HepG2 (cell line): ENCODE measurements around the gene CHST6. TPM values are rescaled to one million over a fixed set of nuclear protein-coding genes. Genes with fewer than 3 reads are reported as not detected.

Experiments used
- ARID3A ChIP-seq: IDR thresholded peaks from 2 replicates; pipeline ENCODE4 v1.6.1; 2012; ENCODE audit warnings: low read depth, low read length, improper control_type of control experiment
- ARNTL ChIP-seq: sonication (generic); formaldehyde crosslinking; IDR thresholded peaks from 2 replicates; pipeline ENCODE4 v1.4.0; 2020; ENCODE audit warnings: mild to moderate bottlenecking, missing genetic modification reagents
- ASH2L ChIP-seq: fragments of 300-600, 200-600 bp; sonication (generic); IDR thresholded peaks from 2 replicates; pipeline ENCODE4 v1.7.0; 2017; ENCODE audit warnings: low read depth, mild to moderate bottlenecking, moderate library complexity, mixed read lengths, low read length; ENCODE audit not compliant: insufficient read length
- CEBPB ChIP-seq: IDR thresholded peaks from 2 replicates; pipeline ENCODE4 v1.6.1; 2011; ENCODE audit warnings: low read depth, low read length, improper control_type of control experiment, borderline replicate concordance
- FLYWCH1 ChIP-seq: sonication (generic); formaldehyde crosslinking; IDR thresholded peaks from 2 replicates; pipeline ENCODE4 v1.8.1; 2023; ENCODE audit warnings: mild to moderate bottlenecking, missing genetic modification reagents
- FOSL1 ChIP-seq: sonication (generic); formaldehyde crosslinking; IDR thresholded peaks from 2 replicates; pipeline ENCODE4 v1.9.0; 2021; ENCODE audit warnings: missing genetic modification reagents, borderline replicate concordance
- GFI1 ChIP-seq: sonication (generic); formaldehyde crosslinking; IDR thresholded peaks from 2 replicates; pipeline ENCODE4 v1.5.0; 2020; ENCODE audit warnings: missing genetic modification reagents, mild to moderate bottlenecking, borderline replicate concordance
- GPBP1L1 ChIP-seq: sonication (generic); formaldehyde crosslinking; IDR thresholded peaks from 2 replicates; pipeline ENCODE4 v1.5.0; 2020; ENCODE audit warnings: mild to moderate bottlenecking, missing genetic modification reagents
- GTF3A ChIP-seq: sonication (generic); formaldehyde crosslinking; conservative IDR thresholded peaks from 2 replicates; pipeline ENCODE4 v1.4.0; 2020; ENCODE audit warnings: mild to moderate bottlenecking, missing genetic modification reagents
- HMG20A ChIP-seq: IDR thresholded peaks from 2 replicates; pipeline ENCODE4 v1.6.1; 2016; ENCODE audit warnings: borderline replicate concordance
- KAT7 ChIP-seq: IDR thresholded peaks from 2 replicates; pipeline ENCODE4 v1.6.1; 2018; ENCODE audit warnings: borderline replicate concordance, missing compliant biosample characterization
- NONO ChIP-seq, 2 experiments: fragments of 450-650 bp in 1 of 2; sonication (generic) in 1 of 2; formaldehyde crosslinking in 1 of 2; IDR thresholded peaks in 1 of 2; conservative IDR thresholded peaks in 1 of 2; 2 replicates each; pipeline versions ENCODE4 v1.6.1 to v1.8.0; 2017 to 2022; ENCODE audit warnings: mild to moderate bottlenecking in 1 of 2, missing genetic modification reagents in 1 of 2, moderate library complexity in 1 of 2
- NR2C2 ChIP-seq: sonication (generic); formaldehyde crosslinking; IDR thresholded peaks from 2 replicates; pipeline ENCODE4 v1.4.0; 2020; ENCODE audit warnings: missing genetic modification reagents, mild to moderate bottlenecking, moderate library complexity, borderline replicate concordance
- SIX4 ChIP-seq: sonication (generic); formaldehyde crosslinking; IDR thresholded peaks from 2 replicates; pipeline ENCODE4 v1.4.0; 2020; ENCODE audit warnings: missing genetic modification reagents
- SNRNP70 ChIP-seq: fragments of 200-400 bp; formaldehyde crosslinking; IDR thresholded peaks from 2 replicates; pipeline ENCODE4 v1.6.1; 2017; ENCODE audit warnings: mild to moderate bottlenecking, low read depth, low read length, moderate library complexity
- TAF15 ChIP-seq: fragments of 200-400 bp; formaldehyde crosslinking; IDR thresholded peaks from one replicate; pipeline ENCODE4 v1.6.1; 2018; ENCODE audit warnings: mild to moderate bottlenecking, low read depth, low read length; ENCODE audit not compliant: poor library complexity, severe bottlenecking
- TFAP4 ChIP-seq: sonication (generic); IDR thresholded peaks from 2 replicates; pipeline ENCODE4 v1.6.1; 2016; ENCODE audit warnings: low read depth, borderline replicate concordance
- THAP7 ChIP-seq: sonication (generic); formaldehyde crosslinking; IDR thresholded peaks from 2 replicates; pipeline ENCODE4 v1.8.1; 2023; ENCODE audit warnings: mild to moderate bottlenecking, missing genetic modification reagents
- ZNF234 ChIP-seq: sonication (generic); formaldehyde crosslinking; conservative IDR thresholded peaks from 2 replicates; pipeline ENCODE4 v1.5.1; 2020; ENCODE audit warnings: mild to moderate bottlenecking, missing genetic modification reagents
- ZNF784 ChIP-seq: sonication (generic); formaldehyde crosslinking; IDR thresholded peaks from 2 replicates; pipeline ENCODE4 v1.5.1; 2020; ENCODE audit warnings: missing genetic modification reagents, mild to moderate bottlenecking, borderline replicate concordance
- polyA plus RNA-seq, 8 experiments: library from polyadenylated mRNA; depleted of rRNA in 3 of 8; stranded (reverse) in 7 of 8; unstranded in 1 of 8; fragments of >200 nt; fragmentation: Illumina TruSeq in 4 of 8; extraction: Trizol in 4 of 8; gene quantifications; 2 replicates each; pipeline versions ENCODE4 v1.2.1 to v1.2.3, GENCODE V29; 2011 to 2016; ENCODE audit warnings: low read depth in 4 of 8, missing spikeins in 1 of 8, mixed read lengths in 1 of 8; ENCODE audit not compliant: insufficient read depth in 1 of 8
- total RNA-seq, 5 experiments: library from RNA; depleted of rRNA; stranded (reverse); fragments of >200 nt; fragmentation: Illumina TruSeq; extraction: Trizol; gene quantifications; 2 replicates each; pipeline ENCODE4 v1.2.3, GENCODE V29; 2016; ENCODE audit warnings: low read depth in 1 of 5

CHST6 gene
- total and polyA plus RNA-seq, 2 of the 13 experiments (the other 11 are each of a cell fraction or from before 2014, with no cell fraction given): 0.18 to 0.91 TPM

GRCh38 chr16:75464122-75464918 is 30.9 kb downstream of the CHST6 start, which contains the start of gene TMEM170A (continued):
- TF ChIP-seq GFI1 (CRISPR knock-in tag): peak; percentile 39; the same call in 1 of the 2 replicates
- 0 out of 2 replicates have a peak, but pooled peaks have one; percentile 81 for TF ChIP-seq ZNF234 (CRISPR knock-in tag)
- TF ChIP-seq TFAP4: peak; percentile 72; the same call in 1 of the 2 replicates
- peak; percentile 65; the same call in 1 of the 2 replicates for TF ChIP-seq THAP7
- TF ChIP-seq NONO (IDR thresholded peaks at IDR 0.05): no peak
- peak; percentile 99 for TF ChIP-seq NONO (CRISPR knock-in tag; conservative IDR thresholded peaks at IDR 0.05)
- TF ChIP-seq ASH2L: peak; percentile 65
- TF ChIP-seq FOSL1 (CRISPR knock-in tag): no peak
- peak; percentile 76; the same call in 1 of the 2 replicates for TF ChIP-seq ARID3A
- no peak; the same call in 1 of the 2 replicates for TF ChIP-seq ARNTL (CRISPR knock-in tag)
- TF ChIP-seq GTF3A: no peak
- TF ChIP-seq CEBPB: peak; percentile 81; the same call in 1 of the 2 replicates
- peak; percentile 82 for TF ChIP-seq NR2C2 (CRISPR knock-in tag)
- TF ChIP-seq SIX4 (CRISPR knock-in tag): no peak; the same call in 1 of the 2 replicates
- TF ChIP-seq ZNF784 (CRISPR knock-in tag): peak; percentile 94; the same call in 1 of the 2 replicates
- TF ChIP-seq TAF15: peak; percentile 54
- TF ChIP-seq GPBP1L1 (CRISPR knock-in tag): no peak
- peak; percentile 89; the same call in 1 of the 2 replicates for TF ChIP-seq KAT7 (CRISPR knock-in tag)
- TF ChIP-seq FLYWCH1 (CRISPR knock-in tag): peak; percentile 90; the same call in 1 of the 2 replicates
- TF ChIP-seq HMG20A (CRISPR knock-in tag): peak; percentile 23; the same call in 1 of the 2 replicates
- TF ChIP-seq SNRNP70: no peak
